Measurements from ENCODE around the gene C16orf92. TPM values are rescaled to one million over a fixed set of nuclear protein-coding genes. Genes with fewer than 3 reads are reported as not detected.
A peak's percentile ranks its signal among the peaks of the same experiment; 100 is the strongest.

The C16orf92 gene
- total and polyA plus RNA-seq, 2 of the 13 experiments (the other 11 are each of a cell fraction or from before 2014, with no cell fraction given) = not detected

DNA sequence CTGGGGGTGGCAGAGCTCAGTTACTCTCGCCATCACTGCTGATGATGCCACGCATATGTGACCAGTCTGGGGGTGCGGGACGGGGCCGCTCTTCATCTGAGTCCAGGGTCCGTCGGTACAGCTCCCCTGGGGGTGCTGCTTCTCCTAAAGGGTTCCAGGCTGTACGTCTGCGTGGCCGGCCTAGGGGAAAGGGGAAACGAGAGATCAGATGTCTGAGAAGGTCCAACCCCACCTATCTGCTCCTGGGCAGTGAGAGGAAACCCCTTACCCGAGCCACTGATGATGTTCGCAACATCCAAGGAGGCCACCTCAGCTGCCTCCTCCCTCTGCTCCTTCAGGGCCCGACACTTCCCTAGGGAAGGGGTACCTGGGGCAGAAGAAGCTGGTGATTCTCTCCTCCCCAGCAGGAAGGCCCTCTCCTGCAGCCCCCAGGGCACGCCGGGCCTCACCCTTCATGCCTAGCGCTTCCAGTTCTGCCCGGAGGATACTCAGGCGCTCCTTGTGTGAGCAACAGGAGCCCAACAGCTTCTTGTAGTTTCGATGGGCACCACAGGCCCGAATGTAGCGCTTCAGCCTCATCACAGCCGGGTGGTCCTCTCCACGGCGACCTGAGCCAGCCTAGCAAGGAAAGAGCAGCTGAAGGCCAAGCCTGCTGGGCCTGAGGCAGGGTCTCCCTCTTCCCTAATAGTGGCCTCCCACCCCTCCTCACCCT, 29.7 kb upstream of the C16orf92 start (continued):
- TF ChIP-seq, protein P1, sequence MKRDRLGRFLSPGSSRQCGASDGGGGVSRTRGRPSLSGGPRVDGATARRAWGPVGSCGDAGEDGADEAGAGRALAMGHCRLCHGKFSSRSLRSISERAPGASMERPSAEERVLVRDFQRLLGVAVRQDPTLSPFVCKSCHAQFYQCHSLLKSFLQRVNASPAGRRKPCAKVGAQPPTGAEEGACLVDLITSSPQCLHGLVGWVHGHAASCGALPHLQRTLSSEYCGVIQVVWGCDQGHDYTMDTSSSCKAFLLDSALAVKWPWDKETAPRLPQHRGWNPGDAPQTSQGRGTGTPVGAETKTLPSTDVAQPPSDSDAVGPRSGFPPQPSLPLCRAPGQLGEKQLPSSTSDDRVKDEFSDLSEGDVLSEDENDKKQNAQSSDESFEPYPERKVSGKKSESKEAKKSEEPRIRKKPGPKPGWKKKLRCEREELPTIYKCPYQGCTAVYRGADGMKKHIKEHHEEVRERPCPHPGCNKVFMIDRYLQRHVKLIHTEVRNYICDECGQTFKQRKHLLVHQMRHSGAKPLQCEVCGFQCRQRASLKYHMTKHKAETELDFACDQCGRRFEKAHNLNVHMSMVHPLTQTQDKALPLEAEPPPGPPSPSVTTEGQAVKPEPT (CRISPR knock-in tag; IDR thresholded peaks at IDR 0.05; ENCODE audit: low read depth) = no peak
- TF ChIP-seq BORCS8-MEF2B (CRISPR knock-in tag; IDR thresholded peaks at IDR 0.05) = no peak
- TF ChIP-seq THAP11 (CRISPR knock-in tag; IDR thresholded peaks at IDR 0.05) = no peak
- 0 out of 2 replicates have a peak, but pooled peaks have one; percentile 52 for TF ChIP-seq SSRP1 (CRISPR knock-in tag; IDR thresholded peaks at IDR 0.05)
- TF ChIP-seq NRL (CRISPR knock-in tag; IDR thresholded peaks at IDR 0.05; ENCODE audit: borderline replicate concordance) = 0 out of 2 replicates have a peak, but pooled peaks have one; percentile 43
- no peak for TF ChIP-seq ZNF556 (CRISPR knock-in tag; IDR thresholded peaks at IDR 0.05; ENCODE audit: borderline replicate concordance)
- no peak for TF ChIP-seq NCOA5 (CRISPR knock-in tag; IDR thresholded peaks at IDR 0.05)
- no peak for TF ChIP-seq ZNF296 (CRISPR knock-in tag; conservative IDR thresholded peaks at IDR 0.05)
- TF ChIP-seq, protein P2, sequence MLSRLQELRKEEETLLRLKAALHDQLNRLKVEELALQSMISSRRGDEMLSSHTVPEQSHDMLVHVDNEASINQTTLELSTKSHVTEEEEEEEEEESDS (CRISPR knock-in tag; IDR thresholded peaks at IDR 0.05; ENCODE audit: borderline replicate concordance) = no peak
- TF ChIP-seq CHD2 (IDR thresholded peaks at IDR 0.05; ENCODE audit: low read depth, low read length) = no peak
- TF ChIP-seq, protein P3, sequence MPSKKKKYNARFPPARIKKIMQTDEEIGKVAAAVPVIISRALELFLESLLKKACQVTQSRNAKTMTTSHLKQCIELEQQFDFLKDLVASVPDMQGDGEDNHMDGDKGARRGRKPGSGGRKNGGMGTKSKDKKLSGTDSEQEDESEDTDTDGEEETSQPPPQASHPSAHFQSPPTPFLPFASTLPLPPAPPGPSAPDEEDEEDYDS (CRISPR knock-in tag; IDR thresholded peaks at IDR 0.05) = no peak
- no peak for TF ChIP-seq ZBTB7B (CRISPR knock-in tag; IDR thresholded peaks at IDR 0.05)
- TF ChIP-seq, protein P4, sequence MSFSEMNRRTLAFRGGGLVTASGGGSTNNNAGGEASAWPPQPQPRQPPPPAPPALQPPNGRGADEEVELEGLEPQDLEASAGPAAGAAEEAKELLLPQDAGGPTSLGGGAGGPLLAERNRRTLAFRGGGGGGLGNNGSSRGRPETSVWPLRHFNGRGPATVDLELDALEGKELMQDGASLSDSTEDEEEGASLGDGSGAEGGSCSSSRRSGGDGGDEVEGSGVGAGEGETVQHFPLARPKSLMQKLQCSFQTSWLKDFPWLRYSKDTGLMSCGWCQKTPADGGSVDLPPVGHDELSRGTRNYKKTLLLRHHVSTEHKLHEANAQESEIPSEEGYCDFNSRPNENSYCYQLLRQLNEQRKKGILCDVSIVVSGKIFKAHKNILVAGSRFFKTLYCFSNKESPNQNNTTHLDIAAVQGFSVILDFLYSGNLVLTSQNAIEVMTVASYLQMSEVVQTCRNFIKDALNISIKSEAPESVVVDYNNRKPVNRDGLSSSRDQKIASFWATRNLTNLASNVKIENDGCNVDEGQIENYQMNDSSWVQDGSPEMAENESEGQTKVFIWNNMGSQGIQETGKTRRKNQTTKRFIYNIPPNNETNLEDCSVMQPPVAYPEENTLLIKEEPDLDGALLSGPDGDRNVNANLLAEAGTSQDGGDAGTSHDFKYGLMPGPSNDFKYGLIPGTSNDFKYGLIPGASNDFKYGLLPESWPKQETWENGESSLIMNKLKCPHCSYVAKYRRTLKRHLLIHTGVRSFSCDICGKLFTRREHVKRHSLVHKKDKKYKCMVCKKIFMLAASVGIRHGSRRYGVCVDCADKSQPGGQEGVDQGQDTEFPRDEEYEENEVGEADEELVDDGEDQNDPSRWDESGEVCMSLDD (CRISPR knock-in tag; IDR thresholded peaks at IDR 0.05; ENCODE audit: borderline replicate concordance) = no peak
- no peak for TF ChIP-seq ZNF598 (CRISPR knock-in tag; IDR thresholded peaks at IDR 0.05; ENCODE audit: borderline replicate concordance)
- peak; percentile 58 for TF ChIP-seq RBFOX2 (IDR thresholded peaks at IDR 0.05; ENCODE audit: low read depth, low read length)
- no peak for TF ChIP-seq ZFP62 (CRISPR knock-in tag; IDR thresholded peaks at IDR 0.05)
- TF ChIP-seq PHF8 (CRISPR knock-in tag; IDR thresholded peaks at IDR 0.05) = no peak
- TF ChIP-seq, protein P5, sequence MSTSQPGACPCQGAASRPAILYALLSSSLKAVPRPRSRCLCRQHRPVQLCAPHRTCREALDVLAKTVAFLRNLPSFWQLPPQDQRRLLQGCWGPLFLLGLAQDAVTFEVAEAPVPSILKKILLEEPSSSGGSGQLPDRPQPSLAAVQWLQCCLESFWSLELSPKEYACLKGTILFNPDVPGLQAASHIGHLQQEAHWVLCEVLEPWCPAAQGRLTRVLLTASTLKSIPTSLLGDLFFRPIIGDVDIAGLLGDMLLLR (CRISPR knock-in tag; IDR thresholded peaks at IDR 0.05) = no peak
- no peak for TF ChIP-seq AGO1 (IDR thresholded peaks at IDR 0.05; ENCODE audit: low read depth, low read length, poor library complexity, severe bottlenecking)
- TF ChIP-seq POLR2G (IDR thresholded peaks at IDR 0.05; ENCODE audit: low read depth, low read length) = peak; percentile 39; the same call in 1 of the 2 replicates
- no peak for TF ChIP-seq ZNF326 (CRISPR knock-in tag; IDR thresholded peaks at IDR 0.05; ENCODE audit: borderline replicate concordance)
